Astrocyte (in vitro differentiated cells and primary cell): ENCODE measurements around the gene ZNF488. TPM values are rescaled to one million over a fixed set of nuclear protein-coding genes. Genes with fewer than 3 reads are reported as not detected.

Experiments
- DNase-seq: peaks from one replicate; pipeline ENCODE4 v3.0.0-alpha.2; 2010; ENCODE audit warnings: low read depth
- FAIRE-seq: peaks from 2 replicates; lab custom pipeline; 2011; peaks lifted over from hg19 to GRCh38; lab: Jason Lieb, UNC
- H2AFZ ChIP-seq: 2 replicates; pipeline ENCODE4 v1.6.0; 2012; ENCODE audit warnings: low read depth, low read length, inconsistent platforms
- H3K27ac ChIP-seq: 2 replicates; pipeline ENCODE4 v1.5.1; 2011; ENCODE audit warnings: low read depth, low read length, inconsistent platforms
- H3K27me3 ChIP-seq: 2 replicates; pipeline ENCODE4 v1.6.0; 2011; ENCODE audit warnings: low read length, inconsistent platforms; ENCODE audit not compliant: insufficient read depth
- H3K36me3 ChIP-seq: 2 replicates; pipeline ENCODE4 v1.5.1; 2011; ENCODE audit warnings: low read length, inconsistent platforms; ENCODE audit not compliant: insufficient read depth
- H3K4me1 ChIP-seq: 2 replicates; pipeline ENCODE4 v1.5.1; 2011; ENCODE audit warnings: low read length, inconsistent platforms; ENCODE audit not compliant: insufficient read depth
- H3K4me2 ChIP-seq: 2 replicates; pipeline ENCODE4 v1.6.0; 2012; ENCODE audit warnings: low read length, inconsistent platforms
- H3K4me3 ChIP-seq: 2 replicates; pipeline ENCODE4 v1.5.1; 2011; ENCODE audit warnings: low read depth, mild to moderate bottlenecking, low read length, inconsistent platforms; ENCODE audit not compliant: insufficient read depth
- H3K79me2 ChIP-seq: 2 replicates; pipeline ENCODE4 v1.6.0; 2012; ENCODE audit warnings: mild to moderate bottlenecking, low read length, inconsistent platforms; ENCODE audit not compliant: insufficient read depth
- H3K9ac ChIP-seq: 2 replicates; pipeline ENCODE4 v1.6.0; 2012; ENCODE audit warnings: mild to moderate bottlenecking, low read length, inconsistent platforms
- H3K9me3 ChIP-seq: 2 replicates; pipeline ENCODE4 v1.5.1; 2012; ENCODE audit warnings: low read depth, mild to moderate bottlenecking, low read length, inconsistent platforms; ENCODE audit not compliant: insufficient read depth
- H4K20me1 ChIP-seq: 2 replicates; pipeline ENCODE4 v1.6.0; 2012; ENCODE audit warnings: low read length, inconsistent platforms; ENCODE audit not compliant: insufficient read depth
- H3K27ac Mint-ChIP-seq: one replicate; pipeline ENCODE4 v1.8.0; 2021; ENCODE audit warnings: mild to moderate bottlenecking, mixed read lengths; ENCODE audit not compliant: unreplicated experiment
- H3K27me3 Mint-ChIP-seq: one replicate; pipeline ENCODE4 v1.8.0; 2021; ENCODE audit warnings: low read depth, mixed read lengths; ENCODE audit not compliant: unreplicated experiment
- H3K36me3 Mint-ChIP-seq: one replicate; pipeline ENCODE4 v1.8.0; 2021; ENCODE audit warnings: low read depth, mixed read lengths; ENCODE audit not compliant: unreplicated experiment
- H3K4me1 Mint-ChIP-seq: one replicate; pipeline ENCODE4 v1.8.0; 2021; ENCODE audit warnings: low read depth, mixed read lengths; ENCODE audit not compliant: unreplicated experiment
- H3K4me3 Mint-ChIP-seq: one replicate; pipeline ENCODE4 v1.8.0; 2021; ENCODE audit warnings: mild to moderate bottlenecking, moderate library complexity, mixed read lengths; ENCODE audit not compliant: unreplicated experiment
- H3K9me3 Mint-ChIP-seq: one replicate; pipeline ENCODE4 v1.8.0; 2021; ENCODE audit warnings: mild to moderate bottlenecking, mixed read lengths; ENCODE audit not compliant: unreplicated experiment
- CTCF ChIP-seq: IDR thresholded peaks from 2 replicates; pipeline ENCODE4 v1.5.1; 2011; ENCODE audit warnings: low read depth, mild to moderate bottlenecking, inconsistent platforms, low read length, moderate library complexity; ENCODE audit not compliant: insufficient read depth
- EZH2 ChIP-seq: IDR thresholded peaks from 2 replicates; pipeline ENCODE4 v1.6.1; 2012; ENCODE audit warnings: mild to moderate bottlenecking, low read length, inconsistent platforms; ENCODE audit not compliant: insufficient read depth
- total RNA-seq: library from RNA; stranded (reverse); gene quantifications from 2 replicates; pipeline ENCODE4 v1.2.1, GENCODE V29; 2021

ZNF488 gene
- total RNA-seq, 1 donor from 2014 or later, result 1.4 TPM

GRCh38 chr10:47409171-47409865 is 25.2 kb upstream of the ZNF488 start:
- Mint-ChIP-seq H3K9me3 (no peaks in the 10 kb centered on the region), H3K27me3 (no peaks in the 10 kb centered on the region), H3K4me3 (no peak overlapping the region), H3K27ac (no peak overlapping the region), H3K36me3 (no peaks in the 10 kb centered on the region), H3K4me1 (peaks cover 4% of the 10 kb centered on the region)
- Histone ChIP-seq H3K4me1 (peaks cover 14% of the 10 kb centered on the region), H3K9me3 (no peaks in the 10 kb centered on the region), H3K79me2 (no peaks in the 10 kb centered on the region), H2AFZ (no peak overlapping the region), H3K9ac (no peak overlapping the region), H3K36me3 (no peaks in the 10 kb centered on the region), H3K27me3 (peaks cover 7% of the 10 kb centered on the region), H3K27ac (no peak overlapping the region), H4K20me1 (no peaks in the 10 kb centered on the region), H3K4me3 (no peak overlapping the region), H3K4me2 (no peak overlapping the region)
- FAIRE-seq (no peak), DNase-seq (no peak)
- TF ChIP-seq EZH2 (no peak), CTCF (no peak)

- Histone ChIP-seq H3K9ac (no peak overlapping the region), H3K4me1 (peaks cover 14% of the 10 kb centered on the region), H3K4me2 (no peak overlapping the region), H3K27ac (no peak overlapping the region), H3K36me3 (no peaks in the 10 kb centered on the region), H3K79me2 (no peaks in the 10 kb centered on the region), H3K4me3 (no peak overlapping the region), H3K9me3 (no peaks in the 10 kb centered on the region), H3K27me3 (peaks cover 4% of the 10 kb centered on the region), H2AFZ (no peak overlapping the region), H4K20me1 (no peaks in the 10 kb centered on the region)
- no peak overlapping the region for H3K4me3 Mint-ChIP-seq
- no peaks in the 10 kb centered on the region for H3K27me3 Mint-ChIP-seq
- TF ChIP-seq EZH2, result no peak
- no peak for TF ChIP-seq CTCF
- no peaks in the 10 kb centered on the region for H3K36me3 Mint-ChIP-seq
- DNase-seq (no peak), FAIRE-seq (no peak)
- no peaks in the 10 kb centered on the region for H3K9me3 Mint-ChIP-seq
- H3K27ac Mint-ChIP-seq, result no peak overlapping the region
- H3K4me1 Mint-ChIP-seq, result peaks cover 7% of the 10 kb centered on the region
Observed at GRCh38 chr10:47408606-47409005, 24.5 kb upstream of the ZNF488 start.
